NCI-H748 treated with DMSO at 0.1 percent for 48 hours (cell line): ENCODE results near the gene MSX2.
"Not testable (repeated sequence)": the region's sequence is repeated elsewhere in the genome, so short reads cannot be mapped to it uniquely, and the experiment has no call there.

Experiments used
- DNase-seq: peaks from one replicate; lab custom pipeline; 2025; lab: John Stamatoyannopoulos, UW

Gene MSX2

GRCh38 chr5:174733836-174734235 is 9.5 kb downstream of the MSX2 start:
- DNase-seq: no peak

DNA sequence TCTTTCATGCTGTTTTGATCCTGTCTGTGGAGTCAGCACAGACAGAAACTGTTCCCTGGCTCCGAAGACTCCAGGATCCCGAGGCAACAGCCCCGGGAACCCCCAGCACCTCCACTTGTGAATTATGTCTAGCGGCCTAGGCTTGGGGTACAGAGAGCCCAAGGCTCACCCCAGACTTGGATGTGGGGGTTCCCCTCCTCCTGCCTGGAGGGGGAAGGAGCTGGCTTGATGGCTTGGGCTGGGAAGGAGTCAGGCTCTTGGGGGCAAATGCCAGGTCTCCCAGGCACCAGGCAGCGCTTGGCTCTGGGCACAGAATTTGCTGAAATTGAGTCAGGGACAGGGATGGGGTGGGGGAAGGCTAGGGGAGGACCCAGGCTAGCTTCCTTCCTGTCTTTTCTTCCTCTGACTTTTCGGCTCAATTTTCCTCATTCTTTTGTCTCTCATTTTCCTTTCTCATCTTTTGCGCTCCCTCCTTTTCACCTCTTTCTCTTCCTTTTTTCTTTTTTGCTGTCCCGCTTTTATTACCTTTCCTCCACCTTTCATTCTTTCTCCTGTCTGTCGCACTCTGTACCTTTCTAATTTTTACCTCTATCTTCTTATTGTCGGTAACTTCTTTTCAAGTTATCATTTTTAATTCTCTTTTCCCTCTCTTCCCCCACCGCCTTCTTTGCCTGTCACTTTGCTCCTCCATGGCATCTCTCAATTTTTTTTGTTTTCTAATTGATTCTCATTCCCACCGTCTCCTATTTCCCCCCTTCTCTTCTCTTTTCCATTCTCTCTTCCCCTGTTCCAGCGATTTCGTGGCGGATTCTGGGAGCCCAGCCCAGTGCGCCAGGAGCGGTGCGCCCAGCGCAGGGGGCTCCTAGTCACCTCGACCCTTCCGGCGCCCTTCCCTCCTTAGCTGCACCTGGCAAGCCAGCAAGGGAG is 10.5 kb downstream of the MSX2 start:
- DNase-seq: no peak

DNA sequence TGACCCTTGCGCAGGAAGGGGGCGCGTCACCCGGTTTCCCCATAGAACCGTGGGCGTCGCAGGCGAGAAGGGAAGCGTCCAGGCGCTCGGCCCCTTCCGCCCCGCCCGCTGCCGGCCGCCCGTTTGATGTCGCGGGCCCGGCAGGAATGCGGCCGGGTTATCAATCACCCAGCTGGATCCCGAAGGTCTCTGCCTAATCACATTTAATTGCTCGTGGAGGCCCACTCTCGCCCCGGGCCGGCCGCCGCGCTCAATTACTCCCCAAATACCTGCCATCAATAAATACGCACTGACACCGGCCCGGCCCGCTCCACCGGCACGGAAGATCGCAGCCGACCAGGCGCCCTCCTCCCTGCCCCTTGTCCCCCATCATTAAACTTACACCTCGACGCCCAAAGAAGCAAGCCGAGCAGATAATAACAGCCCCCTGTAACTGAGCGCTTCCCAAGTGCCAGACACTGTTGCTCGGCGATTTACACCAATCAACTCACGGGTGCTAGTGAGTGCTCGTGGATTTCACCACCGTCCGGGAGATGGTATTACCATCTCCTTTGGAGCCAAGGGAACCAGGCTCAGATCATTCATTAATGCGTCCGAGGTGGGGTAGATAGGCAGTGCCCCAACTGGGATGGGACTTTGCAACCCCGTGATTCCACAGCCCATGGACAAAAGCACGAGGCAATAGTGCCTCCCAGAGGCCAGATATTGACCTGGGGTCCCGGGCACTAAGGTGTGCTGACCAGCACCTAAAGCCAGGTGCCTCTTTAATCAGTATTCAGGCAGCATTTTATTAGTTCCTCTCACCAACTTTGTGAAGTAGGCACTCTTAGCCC is 11.3 kb downstream of the MSX2 start:
- peak; percentile 45 for DNase-seq

DNA sequence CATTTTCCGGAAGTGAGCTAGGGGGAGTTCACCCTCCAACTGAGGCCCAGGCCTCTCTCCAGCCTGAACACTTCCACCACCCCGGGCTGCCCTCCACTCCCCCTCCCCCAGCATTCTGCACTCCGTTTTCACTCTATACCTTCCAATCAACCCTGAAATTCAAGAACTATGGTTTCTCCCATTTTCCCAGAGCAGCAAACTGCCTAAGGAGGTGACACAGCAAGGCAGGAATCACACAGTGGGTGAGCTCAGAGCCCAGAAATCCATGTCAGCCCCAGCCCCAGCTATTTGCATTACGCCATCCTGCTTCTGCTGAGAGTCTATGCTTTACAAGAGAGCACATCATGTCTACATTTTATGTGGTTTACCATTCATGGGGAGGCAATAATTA is 11.9 kb downstream of the MSX2 start:
- DNase-seq: no peak

GRCh38 chr5:174736777-174737176 is 12.4 kb downstream of the MSX2 start:
- no peak for DNase-seq

DNA sequence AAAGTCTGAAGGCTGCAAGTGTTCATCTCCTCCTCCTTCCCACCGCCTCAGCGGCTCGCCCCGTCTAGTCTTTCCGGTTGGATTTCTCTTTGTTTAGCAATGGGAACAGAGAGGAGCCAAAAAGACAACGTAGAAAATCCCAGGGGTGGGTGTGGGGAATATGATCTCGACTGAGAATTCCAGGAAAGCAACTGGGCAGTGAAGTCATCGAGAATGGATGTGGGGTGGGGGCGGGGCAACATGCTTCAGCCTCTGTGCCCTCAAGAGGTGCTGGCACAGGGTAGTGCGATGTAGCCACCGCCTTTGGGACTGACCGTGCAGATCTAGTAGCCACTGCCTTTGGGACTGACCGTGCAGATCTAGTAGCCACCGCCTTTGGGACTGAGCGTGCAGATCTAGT is 12.9 kb downstream of the MSX2 start:
- no peak for DNase-seq

- no peak for DNase-seq
Measured at GRCh38 chr5:174741352-174741751, 17.0 kb downstream of the MSX2 start.

DNA sequence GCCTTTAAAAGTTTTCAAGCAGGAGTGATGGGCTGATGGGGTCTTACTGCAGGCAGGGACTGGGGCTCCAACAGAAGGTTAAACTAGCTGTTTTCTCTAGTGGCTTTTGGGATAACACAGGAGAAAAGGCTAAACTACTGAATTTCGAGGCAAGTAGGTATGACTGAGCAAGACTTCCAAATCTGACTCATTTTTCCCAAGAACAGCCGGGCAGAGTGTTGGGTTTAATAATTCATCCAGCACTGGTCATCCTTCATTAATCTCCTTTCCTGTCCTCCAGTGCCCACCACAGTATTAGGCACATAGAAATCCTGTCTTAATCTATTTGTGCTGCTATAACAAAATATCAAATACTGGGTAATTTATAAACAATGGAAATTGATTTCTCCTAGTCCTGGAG is 20.5 kb downstream of the MSX2 start:
- DNase-seq: no peak

- DNase-seq: no peak
Measured at GRCh38 chr5:174745590-174746103, 21.3 kb downstream of the MSX2 start.

DNA sequence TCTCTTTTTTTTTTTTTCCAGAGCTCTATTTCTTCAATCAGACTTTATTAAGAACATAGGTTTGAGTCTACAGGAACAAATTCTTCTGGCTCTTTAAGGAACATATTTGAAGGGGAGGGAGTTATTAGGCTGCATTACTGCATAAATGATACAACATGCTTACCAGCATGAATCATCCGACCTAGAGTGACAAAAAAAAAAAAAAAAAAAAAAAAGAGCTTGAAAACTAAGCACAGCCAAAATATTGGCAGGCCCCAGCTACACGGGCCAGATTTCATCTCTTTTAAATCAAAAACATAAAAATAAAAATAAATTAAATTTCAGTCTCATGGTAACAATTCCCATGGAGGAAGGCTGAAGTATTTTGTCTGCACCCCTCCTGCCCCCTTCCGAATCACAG is 26.3 kb downstream of the MSX2 start:
- DNase-seq: no peak

DNA sequence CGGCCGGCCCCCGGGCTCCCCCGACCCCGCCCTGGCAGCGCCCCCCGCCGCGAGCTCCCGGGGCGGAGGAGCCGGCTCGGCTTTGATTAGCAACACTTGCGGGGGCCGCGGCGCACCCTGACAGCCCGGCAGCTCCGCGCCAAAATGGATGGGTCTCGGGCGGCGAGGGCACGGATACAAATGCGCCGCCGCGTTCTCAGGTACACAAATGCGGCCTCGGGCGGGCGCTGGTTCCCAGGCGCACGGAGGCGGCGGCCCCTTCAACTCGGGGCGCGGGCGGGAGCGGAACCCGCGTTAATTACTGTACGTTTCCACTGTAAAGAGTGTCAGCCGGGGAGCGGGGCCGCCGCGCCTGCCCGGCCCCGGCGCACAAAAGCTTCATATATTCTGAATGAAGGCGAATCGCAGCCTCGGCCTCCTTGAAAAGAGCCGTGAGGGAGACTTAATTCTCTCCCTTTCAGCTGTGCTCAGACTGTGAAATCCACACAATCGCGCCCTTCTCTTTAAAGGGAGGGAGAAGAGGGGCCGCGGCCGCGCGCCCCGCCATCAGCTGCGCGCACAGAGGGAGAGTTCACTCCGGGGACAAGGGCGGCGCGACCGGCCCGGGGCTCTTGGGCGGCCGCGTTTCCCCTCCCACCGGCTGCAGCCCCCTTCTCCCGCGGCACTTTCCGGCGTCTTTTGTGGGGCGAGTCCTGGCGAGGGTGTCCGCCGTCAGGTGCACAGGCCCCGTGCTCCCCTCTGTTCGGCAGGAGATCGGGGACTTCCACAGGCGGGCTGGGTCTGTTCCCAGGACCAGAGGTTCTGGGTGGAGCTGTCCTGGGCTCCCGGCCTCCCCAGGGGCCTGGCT is 27.0 kb downstream of the MSX2 start:
- DNase-seq: peak; percentile 53

DNA sequence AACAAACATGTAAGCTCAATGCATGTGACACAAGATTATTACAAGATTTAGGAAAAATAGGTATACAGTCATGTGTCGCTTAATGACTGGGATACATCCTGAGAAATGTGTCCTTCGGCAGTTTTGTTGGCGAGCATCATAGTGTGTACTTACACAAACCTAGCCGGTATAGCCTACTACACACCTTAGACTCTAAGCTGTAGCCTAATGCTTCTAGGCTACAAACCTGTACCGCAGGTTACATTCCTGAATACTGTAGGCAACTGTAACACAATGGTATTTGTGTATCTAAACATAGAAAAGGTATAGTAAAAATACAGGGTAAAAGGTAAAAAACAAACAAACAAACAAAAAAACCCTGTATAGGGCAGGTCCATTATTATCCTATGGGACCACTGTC is 27.7 kb downstream of the MSX2 start:
- DNase-seq: no peak

GRCh38 chr5:174755106-174755505 is 30.7 kb downstream of the MSX2 start:
- no peak for DNase-seq

GRCh38 chr5:174759091-174759490 is 34.7 kb downstream of the MSX2 start:
- no peak for DNase-seq

- no peak for DNase-seq
Measured at GRCh38 chr5:174760721-174761120, 36.3 kb downstream of the MSX2 start.

GRCh38 chr5:174761341-174761740 is 37.0 kb downstream of the MSX2 start:
- not testable (repeated sequence) for DNase-seq

DNA sequence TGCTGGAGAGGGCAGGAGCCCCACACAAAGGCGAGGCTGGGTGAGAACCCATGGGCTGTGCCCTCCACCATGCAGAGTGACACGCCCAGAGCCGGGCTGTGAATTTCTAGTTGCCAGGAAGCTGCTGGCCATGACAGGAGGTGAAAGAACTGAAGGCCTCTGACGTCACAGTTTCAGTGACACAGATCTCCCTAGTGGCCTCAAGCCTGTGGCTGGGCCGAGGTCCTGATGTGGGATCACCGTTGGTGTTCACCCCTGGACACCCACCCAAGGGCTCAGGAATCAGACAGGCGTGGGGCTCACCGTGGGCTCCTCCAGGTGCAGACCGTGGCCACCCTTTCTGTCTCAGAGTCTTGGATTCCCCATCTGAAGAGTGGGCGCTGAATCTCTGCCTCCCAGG is 39.9 kb downstream of the MSX2 start:
- DNase-seq: no peak

GRCh38 chr5:174765540-174765939 is 41.2 kb downstream of the MSX2 start:
- DNase-seq: no peak

DNA sequence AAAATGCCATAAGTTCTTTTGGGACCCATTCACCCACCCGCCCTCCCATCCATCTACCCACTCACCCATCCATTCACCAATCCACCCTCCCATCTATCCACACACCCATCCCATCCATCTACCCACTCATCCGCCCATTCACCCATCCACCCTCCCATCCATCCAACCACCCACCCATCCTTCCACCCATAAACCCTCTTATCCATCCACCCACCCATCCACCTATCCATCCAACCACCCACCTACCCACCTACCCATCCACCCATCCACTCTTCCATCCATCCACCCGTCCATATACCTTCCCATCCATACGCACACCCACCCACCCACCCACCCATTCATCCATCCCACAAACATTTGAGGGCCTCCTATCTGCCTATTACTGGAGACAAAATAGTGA is 43.3 kb downstream of the MSX2 start:
- no peak for DNase-seq

- DNase-seq: no peak
Measured at GRCh38 chr5:174769005-174769404, 44.6 kb downstream of the MSX2 start.

DNA sequence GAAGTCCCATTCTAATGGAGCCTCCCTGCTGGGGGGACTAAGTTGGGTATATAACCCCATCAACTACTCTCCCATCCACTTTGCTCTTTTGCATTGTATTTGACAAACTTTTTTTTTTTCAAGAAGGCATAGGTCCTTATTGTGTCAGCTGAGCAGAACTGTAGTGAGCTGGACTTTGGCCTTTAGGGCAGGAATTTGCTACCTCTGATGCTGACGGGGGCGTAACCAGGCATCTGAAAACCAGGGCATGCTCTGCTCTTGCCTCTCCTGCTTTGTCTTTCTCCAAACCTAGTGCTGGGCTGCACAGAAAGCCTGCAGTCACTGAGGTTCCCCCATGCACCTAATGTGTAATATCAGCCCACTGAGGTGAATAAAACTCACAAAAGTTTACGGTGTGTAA is 49.0 kb downstream of the MSX2 start:
- DNase-seq: no peak

- DNase-seq: no peak
Measured at GRCh38 chr5:174775081-174775480, 50.7 kb downstream of the MSX2 start.
